ENCODE measurements around the gene FSCN2. TPM values are rescaled to one million over a fixed set of nuclear protein-coding genes. Genes with fewer than 3 reads are reported as not detected.

Gene FSCN2
- total and polyA plus RNA-seq, 10 of the 15 experiments (the other 5 are each of a cell fraction or from before 2014, with no cell fraction given) = 0.12 to 2.1 (median 0.65) TPM; not detected in 3

DNA sequence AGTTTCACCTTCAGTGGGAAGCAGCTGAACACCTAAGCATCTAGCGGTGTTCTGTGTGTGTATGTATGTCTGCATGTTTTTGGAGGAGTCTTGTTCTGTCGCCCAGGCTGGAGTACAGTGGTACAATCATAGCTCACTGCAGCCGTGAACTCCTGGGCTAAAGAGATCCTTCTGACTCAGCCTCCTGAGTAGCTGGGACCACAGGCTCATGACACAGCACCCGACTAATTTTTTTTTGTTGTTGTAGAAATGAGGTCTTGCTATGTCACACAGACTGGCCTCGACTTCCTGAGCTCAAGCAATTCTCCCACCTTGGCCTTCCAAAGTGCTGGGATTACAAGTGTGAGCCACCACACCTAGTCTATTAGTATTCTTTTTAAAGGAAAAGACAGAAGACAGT lies 54.2 kb downstream of the FSCN2 start (continued):
- TF ChIP-seq, protein P1, sequence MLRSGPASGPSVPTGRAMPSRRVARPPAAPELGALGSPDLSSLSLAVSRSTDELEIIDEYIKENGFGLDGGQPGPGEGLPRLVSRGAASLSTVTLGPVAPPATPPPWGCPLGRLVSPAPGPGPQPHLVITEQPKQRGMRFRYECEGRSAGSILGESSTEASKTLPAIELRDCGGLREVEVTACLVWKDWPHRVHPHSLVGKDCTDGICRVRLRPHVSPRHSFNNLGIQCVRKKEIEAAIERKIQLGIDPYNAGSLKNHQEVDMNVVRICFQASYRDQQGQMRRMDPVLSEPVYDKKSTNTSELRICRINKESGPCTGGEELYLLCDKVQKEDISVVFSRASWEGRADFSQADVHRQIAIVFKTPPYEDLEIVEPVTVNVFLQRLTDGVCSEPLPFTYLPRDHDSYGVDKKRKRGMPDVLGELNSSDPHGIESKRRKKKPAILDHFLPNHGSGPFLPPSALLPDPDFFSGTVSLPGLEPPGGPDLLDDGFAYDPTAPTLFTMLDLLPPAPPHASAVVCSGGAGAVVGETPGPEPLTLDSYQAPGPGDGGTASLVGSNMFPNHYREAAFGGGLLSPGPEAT (IDR thresholded peaks at IDR 0.05; ENCODE audit: low read depth) = no peak
- TF ChIP-seq ZBED1 (IDR thresholded peaks at IDR 0.05; ENCODE audit: borderline replicate concordance) (no peak), MTA2 (IDR thresholded peaks at IDR 0.05; ENCODE audit: low read depth) (no peak), BRCA1 (IDR thresholded peaks at IDR 0.05; ENCODE audit: low read depth, low read length) (no peak), SMAD1 (IDR thresholded peaks at IDR 0.05; ENCODE audit: low read depth, partially characterized antibody) (no peak), ZNF217 (IDR thresholded peaks at IDR 0.05) (no peak), KAT2A (conservative IDR thresholded peaks at IDR 0.05; ENCODE audit: control insufficient read depth, low read depth, low read length) (no peak), NR2F1 (conservative IDR thresholded peaks at IDR 0.05) (no peak)

DNA sequence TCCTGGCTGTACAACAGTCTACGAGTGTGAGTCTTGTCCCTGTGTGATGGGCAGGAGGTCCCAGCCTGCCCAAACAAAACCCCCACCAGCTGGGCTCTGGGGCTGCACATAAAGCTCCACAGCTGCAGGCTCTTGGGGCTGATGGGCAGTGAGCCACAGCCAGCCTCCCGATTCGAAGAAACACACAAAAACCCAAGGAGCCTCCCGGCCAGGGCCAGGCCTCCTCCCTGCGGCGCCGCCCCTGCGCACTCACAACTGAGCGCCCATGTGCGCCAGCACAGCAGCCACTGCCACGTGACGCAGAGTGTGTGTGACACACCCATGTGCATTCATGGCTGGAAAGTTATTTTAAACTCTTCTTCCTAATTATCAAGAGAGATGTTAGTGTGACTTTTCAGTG lies 54.6 kb downstream of the FSCN2 start:
- H2AFZ ChIP-seq (ENCODE audit: control insufficient read depth, low read depth, low read length) = no peak overlapping the region
- ATAC-seq = no peak
- no peaks in the 10 kb centered on the region for H3K79me2 ChIP-seq (ENCODE audit: control insufficient read depth, insufficient read depth, low read length)
- RAD21 ChIA-PET (ENCODE audit: unreplicated experiment) = no interaction called here
- intact Hi-C loops (cut with micrococcal nuclease; ENCODE audit: unreplicated experiment) (no loop called here), in situ Hi-C loops (cut with MboI) (no loop called here)
- H3K9me3 ChIP-seq (replicated peaks; ENCODE audit: control insufficient read depth, insufficient read depth, low read length) = no peaks in the 10 kb centered on the region
- POLR2A ChIA-PET = no interaction called here
- no peaks in the 10 kb centered on the region for H4K20me1 ChIP-seq (ENCODE audit: control insufficient read depth, insufficient read depth)
- CTCF ChIA-PET = no interaction called here
- no peak overlapping the region for H3K4me3 ChIP-seq
- FAIRE-seq = no peak
- H3K9ac ChIP-seq (ENCODE audit: control insufficient read depth, insufficient read depth, low read length) = no peak overlapping the region
- BruUV-seq (replicated peaks) = no TSS peak
- no peak overlapping the region for H3K27ac ChIP-seq (ENCODE audit: control insufficient read depth, insufficient read depth)
- WGBS (ENCODE audit: insufficient coverage, insufficient replicate concordance, low lambda C conversion rate, missing lambda C conversion rate) = 98% methylated on average over 12 of the region's 12 CpGs
- H3K4me1 ChIP-seq (ENCODE audit: control insufficient read depth, insufficient read depth, low read length) = no peaks in the 10 kb centered on the region
- H3K27me3 ChIP-seq (replicated peaks in 1 of 2; ENCODE audit: control insufficient read depth in 2 of 2, insufficient read depth in 2 of 2, low read length in 1 of 2) = no peaks in the 10 kb centered on the region
- no peak for DNase-seq (ENCODE audit: low read depth, low spot score)
- peaks cover 19 to 26% of the 10 kb centered on the region in 2 experiments for H3K36me3 ChIP-seq (ENCODE audit: control insufficient read depth in 2 of 2, insufficient read depth in 2 of 2, low read length in 1 of 2)
- H3K4me2 ChIP-seq (ENCODE audit: control insufficient read depth, insufficient read depth) = no peak overlapping the region
- SMC1A ChIA-PET (ENCODE audit: uncharacterized antibody, unreplicated experiment) = no interaction called here
- TF ChIP-seq ZNF207 (IDR thresholded peaks at IDR 0.05; ENCODE audit: borderline replicate concordance) (no peak), ZBTB33 (IDR thresholded peaks at IDR 0.05) (no peak), HCFC1 (IDR thresholded peaks at IDR 0.05; ENCODE audit: low read length) (no peak), LARP7 (IDR thresholded peaks at IDR 0.05) (no peak), RCOR1 (conservative IDR thresholded peaks at IDR 0.05; ENCODE audit: low read depth, low read length) (no peak), NFIC (IDR thresholded peaks at IDR 0.05; ENCODE audit: low read depth, low read length) (no peak), BMI1 (IDR thresholded peaks at IDR 0.05; ENCODE audit: borderline replicate concordance) (no peak), E4F1 (IDR thresholded peaks at IDR 0.05; ENCODE audit: borderline replicate concordance, partially characterized antibody) (no peak)
- TF ChIP-seq, protein P2, sequence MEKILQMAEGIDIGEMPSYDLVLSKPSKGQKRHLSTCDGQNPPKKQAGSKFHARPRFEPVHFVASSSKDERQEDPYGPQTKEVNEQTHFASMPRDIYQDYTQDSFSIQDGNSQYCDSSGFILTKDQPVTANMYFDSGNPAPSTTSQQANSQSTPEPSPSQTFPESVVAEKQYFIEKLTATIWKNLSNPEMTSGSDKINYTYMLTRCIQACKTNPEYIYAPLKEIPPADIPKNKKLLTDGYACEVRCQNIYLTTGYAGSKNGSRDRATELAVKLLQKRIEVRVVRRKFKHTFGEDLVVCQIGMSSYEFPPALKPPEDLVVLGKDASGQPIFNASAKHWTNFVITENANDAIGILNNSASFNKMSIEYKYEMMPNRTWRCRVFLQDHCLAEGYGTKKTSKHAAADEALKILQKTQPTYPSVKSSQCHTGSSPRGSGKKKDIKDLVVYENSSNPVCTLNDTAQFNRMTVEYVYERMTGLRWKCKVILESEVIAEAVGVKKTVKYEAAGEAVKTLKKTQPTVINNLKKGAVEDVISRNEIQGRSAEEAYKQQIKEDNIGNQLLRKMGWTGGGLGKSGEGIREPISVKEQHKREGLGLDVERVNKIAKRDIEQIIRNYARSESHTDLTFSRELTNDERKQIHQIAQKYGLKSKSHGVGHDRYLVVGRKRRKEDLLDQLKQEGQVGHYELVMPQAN (conservative IDR thresholded peaks at IDR 0.05) = no peak

Measured in GM12878 (cell line).